Cardiac muscle cell (in vitro differentiated cells and primary cell): ENCODE results near the gene TMEM38B. TPM values are rescaled to one million over a fixed set of nuclear protein-coding genes. Genes with fewer than 3 reads are reported as not detected.
"Not testable (repeated sequence)": the region's sequence is repeated elsewhere in the genome, so short reads cannot be mapped to it uniquely, and the experiment has no call there.

ENCODE experiments used
- DNase-seq, 2 donors: peaks; one replicate each; pipeline versions ENCODE4 v3.0.0 to v3.0.0-alpha.2; 2010 to 2017; ENCODE audit warnings: low read depth in 1 of 2, low spot score in 1 of 2
- H3K27ac ChIP-seq: fragments of 200-600 bp; sonication (generic); 2 replicates; pipeline ENCODE4 v1.5.1; 2016
- H3K27me3 ChIP-seq: fragments of 200-600 bp; sonication (generic); 2 replicates; pipeline ENCODE4 v1.6.0; 2016; ENCODE audit warnings: control low read depth
- H3K36me3 ChIP-seq: fragments of 200-600 bp; sonication (generic); 2 replicates; pipeline ENCODE4 v1.5.1; 2016; ENCODE audit warnings: control low read depth
- H3K4me1 ChIP-seq: fragments of 200-600 bp; sonication (generic); 2 replicates; pipeline ENCODE4 v1.8.1; 2017; ENCODE audit warnings: low read depth, mild to moderate bottlenecking, mixed run types
- H3K4me3 ChIP-seq: fragments of 200-600 bp; sonication (generic); 2 replicates; pipeline ENCODE4 v1.5.1; 2016; ENCODE audit warnings: mild to moderate bottlenecking
- H3K9me3 ChIP-seq: fragments of 200-600 bp; sonication (generic); 2 replicates; pipeline ENCODE4 v1.5.1; 2017; ENCODE audit warnings: low read depth, mild to moderate bottlenecking, control low read depth
- polyA plus RNA-seq: library from polyadenylated mRNA; unstranded; fragments of >200 nt; fragmentation: Nextera tagmentation; extraction: Ambion mirVana; gene quantifications from 2 replicates; pipeline ENCODE4 v1.2.1, GENCODE V29; 2016
- total RNA-seq: library from RNA; depleted of rRNA; stranded (reverse); fragments of >200 nt; gene quantifications from 2 replicates; pipeline ENCODE4 v1.2.3, GENCODE V29; 2016
- TF ChIP-seq, protein P1 (sequence below): IDR thresholded peaks from 2 replicates; pipeline ENCODE4 v1.5.1; 2012; ENCODE audit warnings: low read depth, mild to moderate bottlenecking, low read length

The TMEM38B gene
- total and polyA plus RNA-seq, 2 experiments from 2014 or later = 17.5 to 24.9 TPM

DNA sequence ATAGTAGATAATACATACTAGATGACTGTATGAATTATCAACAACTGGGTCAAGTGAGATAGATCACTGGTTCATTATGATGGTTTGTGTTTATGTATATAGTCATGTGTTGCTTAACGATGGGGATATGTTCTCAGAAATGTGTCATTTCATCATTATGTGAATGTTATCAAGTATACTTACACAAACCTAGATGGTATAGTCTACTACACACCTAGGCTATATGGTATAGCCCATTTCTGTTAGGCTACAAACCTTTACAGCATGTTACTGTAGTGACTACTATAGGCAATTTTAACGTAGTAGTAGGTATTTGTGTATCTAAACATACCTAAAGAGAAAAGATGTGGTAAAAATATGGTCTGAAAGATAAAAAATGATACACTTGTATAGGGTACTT is 31.0 kb downstream of the TMEM38B start:
- Histone ChIP-seq H3K27me3 (no peaks in the 10 kb centered on the region), H3K36me3 (no peaks in the 10 kb centered on the region), H3K9me3 (no peaks in the 10 kb centered on the region), H3K4me1 (no peaks in the 10 kb centered on the region), H3K27ac (no peak overlapping the region), H3K4me3 (no peak overlapping the region)
- no peak for DNase-seq
- TF ChIP-seq, protein P1, sequence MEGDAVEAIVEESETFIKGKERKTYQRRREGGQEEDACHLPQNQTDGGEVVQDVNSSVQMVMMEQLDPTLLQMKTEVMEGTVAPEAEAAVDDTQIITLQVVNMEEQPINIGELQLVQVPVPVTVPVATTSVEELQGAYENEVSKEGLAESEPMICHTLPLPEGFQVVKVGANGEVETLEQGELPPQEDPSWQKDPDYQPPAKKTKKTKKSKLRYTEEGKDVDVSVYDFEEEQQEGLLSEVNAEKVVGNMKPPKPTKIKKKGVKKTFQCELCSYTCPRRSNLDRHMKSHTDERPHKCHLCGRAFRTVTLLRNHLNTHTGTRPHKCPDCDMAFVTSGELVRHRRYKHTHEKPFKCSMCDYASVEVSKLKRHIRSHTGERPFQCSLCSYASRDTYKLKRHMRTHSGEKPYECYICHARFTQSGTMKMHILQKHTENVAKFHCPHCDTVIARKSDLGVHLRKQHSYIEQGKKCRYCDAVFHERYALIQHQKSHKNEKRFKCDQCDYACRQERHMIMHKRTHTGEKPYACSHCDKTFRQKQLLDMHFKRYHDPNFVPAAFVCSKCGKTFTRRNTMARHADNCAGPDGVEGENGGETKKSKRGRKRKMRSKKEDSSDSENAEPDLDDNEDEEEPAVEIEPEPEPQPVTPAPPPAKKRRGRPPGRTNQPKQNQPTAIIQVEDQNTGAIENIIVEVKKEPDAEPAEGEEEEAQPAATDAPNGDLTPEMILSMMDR = no peak

DNA sequence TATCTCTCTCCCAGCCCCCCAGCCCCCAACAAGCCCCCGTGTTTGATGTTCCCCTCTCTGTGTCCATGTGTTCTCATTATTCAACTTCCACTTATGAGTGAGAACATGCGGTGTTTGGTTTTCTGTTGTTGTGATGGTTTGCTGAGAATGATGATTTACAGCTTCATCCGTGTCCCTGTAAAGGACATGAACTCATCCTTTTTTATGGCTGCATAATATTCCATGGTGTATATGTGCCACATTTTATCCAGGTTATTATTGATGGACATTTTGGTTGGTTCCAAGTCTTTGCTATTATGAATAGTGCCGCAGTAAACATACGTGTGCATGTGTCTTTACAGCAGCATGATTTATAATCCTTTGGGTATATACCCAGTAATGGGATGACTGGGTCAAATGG is 33.9 kb downstream of the TMEM38B start:
- H3K36me3 ChIP-seq, H3K27ac ChIP-seq, H3K4me1 ChIP-seq, H3K27me3 ChIP-seq, H3K9me3 ChIP-seq, H3K4me3 ChIP-seq, DNase-seq: not testable (repeated sequence)

DNA sequence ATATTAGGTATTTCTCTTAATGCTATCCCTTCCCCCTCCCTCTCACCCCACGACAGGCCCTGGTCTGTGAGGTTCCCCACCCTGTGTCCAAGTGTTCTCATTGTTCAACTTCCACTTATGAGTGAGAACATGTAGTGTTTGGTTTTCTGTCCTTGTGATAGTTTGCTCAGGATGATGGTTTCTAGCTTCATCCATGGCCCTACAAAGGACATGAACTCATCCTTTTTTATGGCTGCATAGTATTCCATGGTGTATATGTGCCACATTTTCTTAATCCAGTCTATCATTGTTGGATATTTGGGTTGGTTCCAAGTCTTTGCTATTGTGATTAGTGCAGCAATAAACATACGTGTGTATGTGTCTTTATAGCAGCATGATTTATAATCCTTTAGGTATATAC is 37.1 kb downstream of the TMEM38B start:
- H3K27me3 ChIP-seq, DNase-seq, H3K27ac ChIP-seq, H3K9me3 ChIP-seq, H3K4me3 ChIP-seq, H3K36me3 ChIP-seq, H3K4me1 ChIP-seq: not testable (repeated sequence)

DNA sequence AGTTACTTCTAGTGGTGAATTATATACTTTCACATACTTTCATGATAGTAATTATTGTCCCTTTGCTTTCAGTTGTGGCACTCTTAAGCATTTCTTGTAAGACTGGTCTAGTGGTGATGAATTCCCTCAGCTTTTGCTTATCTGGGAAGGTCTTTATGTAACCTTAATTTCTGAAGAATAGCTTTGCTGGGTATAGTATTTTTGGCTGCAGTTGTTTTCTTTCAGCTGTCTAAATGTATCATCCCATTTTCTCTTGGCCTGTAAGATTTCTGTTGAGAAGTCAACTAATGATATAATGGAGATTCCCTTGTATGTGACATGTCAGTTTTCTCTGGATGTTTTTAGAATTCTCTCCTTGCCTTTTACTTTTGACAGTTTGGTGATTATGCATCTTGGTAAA is 41.0 kb downstream of the TMEM38B start:
- TF ChIP-seq, protein P1 = no peak
- Histone ChIP-seq H3K36me3 (no peaks in the 10 kb centered on the region), H3K27ac (no peak overlapping the region), H3K9me3 (no peaks in the 10 kb centered on the region), H3K27me3 (no peaks in the 10 kb centered on the region), H3K4me3 (no peak overlapping the region), H3K4me1 (no peaks in the 10 kb centered on the region)
- DNase-seq = no peak

DNA sequence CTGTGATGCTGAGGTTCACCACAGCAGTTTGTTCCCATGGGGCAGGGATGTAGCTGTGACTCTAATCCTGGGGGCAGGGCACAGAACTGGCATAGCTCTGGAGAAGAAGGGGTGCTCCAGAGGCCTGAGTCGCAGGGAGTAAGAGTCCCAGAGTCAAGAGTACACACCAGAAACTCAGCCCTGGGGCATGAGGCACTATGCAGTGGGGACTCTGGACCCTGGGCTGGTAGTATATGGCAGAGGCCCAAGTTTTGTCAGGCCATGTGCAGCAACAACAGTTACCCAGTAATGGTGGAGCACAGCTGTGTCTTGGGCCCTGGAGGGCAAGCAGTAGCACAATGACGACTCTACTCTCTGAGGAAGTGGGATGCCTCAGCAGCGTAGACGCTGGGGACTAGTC is 42.9 kb downstream of the TMEM38B start:
- TF ChIP-seq, protein P1 = no peak
- Histone ChIP-seq H3K9me3 (no peaks in the 10 kb centered on the region), H3K36me3 (no peaks in the 10 kb centered on the region), H3K4me1 (no peaks in the 10 kb centered on the region), H3K27ac (no peak overlapping the region), H3K4me3 (no peak overlapping the region), H3K27me3 (no peaks in the 10 kb centered on the region)
- no peak for DNase-seq

DNA sequence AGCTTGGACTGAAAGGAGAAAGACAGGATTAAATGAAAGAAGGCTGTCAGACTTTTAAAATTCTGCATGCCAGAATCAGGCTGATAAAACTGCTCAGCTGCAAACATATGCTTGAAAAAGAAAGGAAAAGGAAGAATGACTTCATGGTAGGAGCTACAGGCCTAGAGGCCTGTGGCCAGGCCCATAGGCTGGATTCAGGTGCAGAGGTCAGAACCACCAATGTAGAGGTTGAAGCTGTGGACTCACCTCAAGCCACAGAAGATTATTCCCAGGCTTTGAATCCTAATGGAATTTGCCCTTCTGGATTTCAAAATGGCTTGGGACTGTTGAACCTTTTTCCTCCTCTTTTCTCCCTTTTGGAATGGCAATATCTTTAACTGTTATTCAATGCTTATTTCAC is 47.7 kb downstream of the TMEM38B start:
- Histone ChIP-seq H3K27ac (no peak overlapping the region), H3K9me3 (no peaks in the 10 kb centered on the region), H3K4me3 (no peak overlapping the region), H3K27me3 (no peaks in the 10 kb centered on the region), H3K4me1 (no peaks in the 10 kb centered on the region), H3K36me3 (no peaks in the 10 kb centered on the region)
- TF ChIP-seq, protein P1 = no peak
- no peak for DNase-seq

DNA sequence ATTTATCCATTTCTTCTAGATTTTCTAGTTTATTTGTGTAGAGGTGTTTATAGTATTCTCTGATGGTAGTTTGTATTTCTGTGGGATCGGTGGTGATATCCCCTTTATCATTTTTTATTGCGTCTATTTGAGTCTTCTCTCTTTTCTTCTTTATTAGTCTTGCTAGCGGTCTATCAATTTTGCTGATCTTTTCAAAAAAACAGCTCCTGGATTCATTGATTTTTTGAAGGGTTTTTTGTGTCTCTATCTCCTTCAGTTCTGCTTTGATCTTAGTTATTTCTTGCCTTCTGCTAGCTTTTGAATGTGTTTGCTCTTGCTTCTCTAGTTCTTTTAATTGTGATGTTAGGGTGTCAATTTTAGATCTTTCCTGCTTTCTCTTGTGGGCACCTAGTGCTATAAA is 53.0 kb downstream of the TMEM38B start:
- H3K4me1 ChIP-seq, DNase-seq, H3K4me3 ChIP-seq, H3K9me3 ChIP-seq, H3K36me3 ChIP-seq, H3K27me3 ChIP-seq, H3K27ac ChIP-seq: not testable (repeated sequence)
